ENCODE data around the gene TOX2.

Gene TOX2

GRCh38 chr20:44092551-44093248, 178.0 kb downstream of the TOX2 start:
- Histone ChIP-seq H3K27ac (ENCODE audit: low read depth, low read length) (no peak overlapping the region), H3K36me3 (ENCODE audit: control insufficient read depth in 1 of 2, insufficient read depth in 2 of 2, low read length in 2 of 2) (no peaks in the 10 kb centered on the region), H3K4me3 (ENCODE audit: low read depth in 1 of 2, low read length in 2 of 2) (no peak overlapping the region), H3K27me3 (ENCODE audit: control insufficient read depth in 1 of 2, insufficient read depth in 2 of 2, low read length in 2 of 2) (peaks cover 0 to 2% of the 10 kb centered on the region in 2 donors), H3K9me3 (ENCODE audit: control insufficient read depth in 1 of 2, low read length in 2 of 2) (no peaks in the 10 kb centered on the region), H3K4me1 (ENCODE audit: control insufficient read depth in 1 of 2, insufficient read depth in 2 of 2, low read length in 2 of 2) (no peaks in the 10 kb centered on the region), H3K9ac (ENCODE audit: low read depth in 1 of 2, low read length in 2 of 2) (no peak overlapping the region)

- no peaks in the 10 kb centered on the region for H3K4me1 ChIP-seq (ENCODE audit: control insufficient read depth in 1 of 2, insufficient read depth in 2 of 2, low read length in 2 of 2)
- H3K27ac ChIP-seq (ENCODE audit: low read depth, low read length): no peak overlapping the region
- H3K27me3 ChIP-seq (ENCODE audit: control insufficient read depth in 1 of 2, insufficient read depth in 2 of 2, low read length in 2 of 2): peaks cover 0 to 2% of the 10 kb centered on the region in 2 donors
- no peaks in the 10 kb centered on the region for H3K36me3 ChIP-seq (ENCODE audit: control insufficient read depth in 1 of 2, insufficient read depth in 2 of 2, low read length in 2 of 2)
- H3K9ac ChIP-seq (ENCODE audit: low read depth in 1 of 2, low read length in 2 of 2): no peak overlapping the region
- no peak overlapping the region for H3K4me3 ChIP-seq (ENCODE audit: low read depth in 1 of 2, low read length in 2 of 2)
- H3K9me3 ChIP-seq (ENCODE audit: control insufficient read depth in 1 of 2, low read length in 2 of 2): no peaks in the 10 kb centered on the region
Measured at GRCh38 chr20:44093249-44093582, 178.6 kb downstream of the TOX2 start.

GRCh38 chr20:44095831-44096230, 181.2 kb downstream of the TOX2 start:
- Histone ChIP-seq H3K27me3 (ENCODE audit: control insufficient read depth in 1 of 2, insufficient read depth in 2 of 2, low read length in 2 of 2) (peaks cover 0 to 2% of the 10 kb centered on the region in 2 donors), H3K4me3 (ENCODE audit: low read depth in 1 of 2, low read length in 2 of 2) (no peak overlapping the region), H3K9me3 (ENCODE audit: control insufficient read depth in 1 of 2, low read length in 2 of 2) (no peaks in the 10 kb centered on the region), H3K4me1 (ENCODE audit: control insufficient read depth in 1 of 2, insufficient read depth in 2 of 2, low read length in 2 of 2) (no peaks in the 10 kb centered on the region), H3K9ac (ENCODE audit: low read depth in 1 of 2, low read length in 2 of 2) (no peak overlapping the region), H3K36me3 (ENCODE audit: control insufficient read depth in 1 of 2, insufficient read depth in 2 of 2, low read length in 2 of 2) (no peaks in the 10 kb centered on the region), H3K27ac (ENCODE audit: low read depth, low read length) (no peak overlapping the region)

GRCh38 chr20:44097521-44098255, 183.0 kb downstream of the TOX2 start:
- no peak overlapping the region for H3K4me3 ChIP-seq (ENCODE audit: low read depth in 1 of 2, low read length in 2 of 2)
- H3K27ac ChIP-seq (ENCODE audit: low read depth, low read length): no peak overlapping the region
- no peak overlapping the region for H3K9ac ChIP-seq (ENCODE audit: low read depth in 1 of 2, low read length in 2 of 2)
- H3K27me3 ChIP-seq (ENCODE audit: control insufficient read depth in 1 of 2, insufficient read depth in 2 of 2, low read length in 2 of 2): peaks cover 0 to 7% of the 10 kb centered on the region in 2 donors
- no peaks in the 10 kb centered on the region for H3K9me3 ChIP-seq (ENCODE audit: control insufficient read depth in 1 of 2, low read length in 2 of 2)
- H3K4me1 ChIP-seq (ENCODE audit: control insufficient read depth in 1 of 2, insufficient read depth in 2 of 2, low read length in 2 of 2): no peaks in the 10 kb centered on the region
- H3K36me3 ChIP-seq (ENCODE audit: control insufficient read depth in 1 of 2, insufficient read depth in 2 of 2, low read length in 2 of 2): no peaks in the 10 kb centered on the region

- H3K27me3 ChIP-seq (ENCODE audit: control insufficient read depth in 1 of 2, insufficient read depth in 2 of 2, low read length in 2 of 2): peaks cover 0 to 7% of the 10 kb centered on the region in 2 donors
- H3K27ac ChIP-seq (ENCODE audit: low read depth, low read length): no peak overlapping the region
Measured at GRCh38 chr20:44098256-44098630, 183.6 kb downstream of the TOX2 start.

GRCh38 chr20:44098657-44099056, 184.0 kb downstream of the TOX2 start:
- Histone ChIP-seq H3K27me3 (ENCODE audit: control insufficient read depth in 1 of 2, insufficient read depth in 2 of 2, low read length in 2 of 2) (peaks cover 0 to 7% of the 10 kb centered on the region in 2 donors), H3K4me3 (ENCODE audit: low read depth in 1 of 2, low read length in 2 of 2) (no peak overlapping the region), H3K27ac (ENCODE audit: low read depth, low read length) (no peak overlapping the region), H3K36me3 (ENCODE audit: control insufficient read depth in 1 of 2, insufficient read depth in 2 of 2, low read length in 2 of 2) (no peaks in the 10 kb centered on the region), H3K9me3 (ENCODE audit: control insufficient read depth in 1 of 2, low read length in 2 of 2) (no peaks in the 10 kb centered on the region), H3K4me1 (ENCODE audit: control insufficient read depth in 1 of 2, insufficient read depth in 2 of 2, low read length in 2 of 2) (no peaks in the 10 kb centered on the region), H3K9ac (ENCODE audit: low read depth in 1 of 2, low read length in 2 of 2) (no peak overlapping the region)

More at GRCh38 chr20:44098256-44098630, 183.6 kb downstream of the TOX2 start:
- Histone ChIP-seq H3K4me1 (ENCODE audit: control insufficient read depth in 1 of 2, insufficient read depth in 2 of 2, low read length in 2 of 2) (no peaks in the 10 kb centered on the region), H3K36me3 (ENCODE audit: control insufficient read depth in 1 of 2, insufficient read depth in 2 of 2, low read length in 2 of 2) (no peaks in the 10 kb centered on the region), H3K9ac (ENCODE audit: low read depth in 1 of 2, low read length in 2 of 2) (no peak overlapping the region), H3K4me3 (ENCODE audit: low read depth in 1 of 2, low read length in 2 of 2) (no peak overlapping the region), H3K9me3 (ENCODE audit: control insufficient read depth in 1 of 2, low read length in 2 of 2) (no peaks in the 10 kb centered on the region)

GRCh38 chr20:44099832-44100231, 185.2 kb downstream of the TOX2 start:
- H3K9ac ChIP-seq (ENCODE audit: low read depth in 1 of 2, low read length in 2 of 2): no peak overlapping the region
- H3K36me3 ChIP-seq (ENCODE audit: control insufficient read depth in 1 of 2, insufficient read depth in 2 of 2, low read length in 2 of 2): no peaks in the 10 kb centered on the region
- H3K27me3 ChIP-seq (ENCODE audit: control insufficient read depth in 1 of 2, insufficient read depth in 2 of 2, low read length in 2 of 2): peaks cover 0 to 9% of the 10 kb centered on the region in 2 donors
- H3K27ac ChIP-seq (ENCODE audit: low read depth, low read length): no peak overlapping the region
- no peaks in the 10 kb centered on the region for H3K4me1 ChIP-seq (ENCODE audit: control insufficient read depth in 1 of 2, insufficient read depth in 2 of 2, low read length in 2 of 2)
- no peaks in the 10 kb centered on the region for H3K9me3 ChIP-seq (ENCODE audit: control insufficient read depth in 1 of 2, low read length in 2 of 2)
- H3K4me3 ChIP-seq (ENCODE audit: low read depth in 1 of 2, low read length in 2 of 2): no peak overlapping the region

- no peaks in the 10 kb centered on the region for H3K4me1 ChIP-seq (ENCODE audit: control insufficient read depth in 1 of 2, insufficient read depth in 2 of 2, low read length in 2 of 2)
- H3K4me3 ChIP-seq (ENCODE audit: low read depth in 1 of 2, low read length in 2 of 2): no peak overlapping the region
- H3K27ac ChIP-seq (ENCODE audit: low read depth, low read length): no peak overlapping the region
- H3K9ac ChIP-seq (ENCODE audit: low read depth in 1 of 2, low read length in 2 of 2): no peak overlapping the region
- peaks cover 0 to under 1% of the 10 kb centered on the region in 2 donors for H3K9me3 ChIP-seq (ENCODE audit: control insufficient read depth in 1 of 2, low read length in 2 of 2)
- peaks cover 8% of the 10 kb centered on the region in 2 donors for H3K27me3 ChIP-seq (ENCODE audit: control insufficient read depth in 1 of 2, insufficient read depth in 2 of 2, low read length in 2 of 2)
- H3K36me3 ChIP-seq (ENCODE audit: control insufficient read depth in 1 of 2, insufficient read depth in 2 of 2, low read length in 2 of 2): no peaks in the 10 kb centered on the region
Measured at GRCh38 chr20:44102582-44102981, 187.9 kb downstream of the TOX2 start.

- H3K4me1 ChIP-seq (ENCODE audit: control insufficient read depth in 1 of 2, insufficient read depth in 2 of 2, low read length in 2 of 2): no peaks in the 10 kb centered on the region
- no peaks in the 10 kb centered on the region for H3K36me3 ChIP-seq (ENCODE audit: control insufficient read depth in 1 of 2, insufficient read depth in 2 of 2, low read length in 2 of 2)
- peaks cover 4 to 9% of the 10 kb centered on the region in 2 donors for H3K9me3 ChIP-seq (ENCODE audit: control insufficient read depth in 1 of 2, low read length in 2 of 2)
- H3K27me3 ChIP-seq (ENCODE audit: control insufficient read depth in 1 of 2, insufficient read depth in 2 of 2, low read length in 2 of 2): peaks cover 8% of the 10 kb centered on the region in 2 donors
- no peak overlapping the region for H3K27ac ChIP-seq (ENCODE audit: low read depth, low read length)
- H3K4me3 ChIP-seq (ENCODE audit: low read depth in 1 of 2, low read length in 2 of 2): no peak overlapping the region
- H3K9ac ChIP-seq (ENCODE audit: low read depth in 1 of 2, low read length in 2 of 2): no peak overlapping the region
Measured at GRCh38 chr20:44104798-44105517, 190.3 kb downstream of the TOX2 start.

GRCh38 chr20:44106615-44107014, 192.0 kb downstream of the TOX2 start:
- no peaks in the 10 kb centered on the region for H3K36me3 ChIP-seq (ENCODE audit: control insufficient read depth in 1 of 2, insufficient read depth in 2 of 2, low read length in 2 of 2)
- peaks cover 4 to 9% of the 10 kb centered on the region in 2 donors for H3K9me3 ChIP-seq (ENCODE audit: control insufficient read depth in 1 of 2, low read length in 2 of 2)
- peaks cover 8 to 11% of the 10 kb centered on the region in 2 donors for H3K27me3 ChIP-seq (ENCODE audit: control insufficient read depth in 1 of 2, insufficient read depth in 2 of 2, low read length in 2 of 2)
- H3K4me3 ChIP-seq (ENCODE audit: low read depth in 1 of 2, low read length in 2 of 2): no peak overlapping the region
- H3K27ac ChIP-seq (ENCODE audit: low read depth, low read length): no peak overlapping the region
- H3K4me1 ChIP-seq (ENCODE audit: control insufficient read depth in 1 of 2, insufficient read depth in 2 of 2, low read length in 2 of 2): no peaks in the 10 kb centered on the region
- no peak overlapping the region for H3K9ac ChIP-seq (ENCODE audit: low read depth in 1 of 2, low read length in 2 of 2)

All from duodenal mucosa (tissue), 2 donors.